GM21737 (cell line): ENCODE results near the gene PAK1.
"Not testable (repeated sequence)": the region's sequence is repeated elsewhere in the genome, so short reads cannot be mapped to it uniquely, and the experiment has no call there.

Experiments
- ATAC-seq: cut with Tn5 transposase; IDR thresholded peaks from one replicate; pipeline ENCODE4 v1.9.1; 2021; ENCODE audit warnings: mild to moderate bottlenecking, moderate library complexity; ENCODE audit not compliant: unreplicated experiment

PAK1 gene

GRCh38 chr11:77407613-77408012 lies 66.3 kb downstream of the PAK1 start:
- no peak for ATAC-seq

GRCh38 chr11:77406396-77406795 lies 67.5 kb downstream of the PAK1 start:
- no peak for ATAC-seq

- no peak for ATAC-seq
These were observed 70.7 kb downstream of the PAK1 start for GRCh38 chr11:77403211-77403610.

- no peak for ATAC-seq
These were observed 71.7 kb downstream of the PAK1 start for GRCh38 chr11:77402218-77402556.

GRCh38 chr11:77401486-77402217 lies 72.2 kb downstream of the PAK1 start:
- no peak for ATAC-seq

- ATAC-seq = no peak
These were observed 73.0 kb downstream of the PAK1 start for GRCh38 chr11:77400775-77401449.

GRCh38 chr11:77400271-77400670 lies 73.6 kb downstream of the PAK1 start:
- no peak for ATAC-seq

GRCh38 chr11:77397631-77398030 lies 76.3 kb downstream of the PAK1 start:
- ATAC-seq = no peak

- ATAC-seq = no peak
These were observed 77.0 kb downstream of the PAK1 start for GRCh38 chr11:77396911-77397310.

- no peak for ATAC-seq
These were observed 77.6 kb downstream of the PAK1 start for GRCh38 chr11:77396305-77396704.

- no peak for ATAC-seq
These were observed 78.3 kb downstream of the PAK1 start for GRCh38 chr11:77395460-77396173.

GRCh38 chr11:77392842-77393241 lies 81.1 kb downstream of the PAK1 start:
- ATAC-seq = no peak

GRCh38 chr11:77387701-77388100 lies 86.2 kb downstream of the PAK1 start:
- ATAC-seq = no peak

- no peak for ATAC-seq
These were observed 87.7 kb downstream of the PAK1 start for GRCh38 chr11:77386178-77386577.

- not testable (repeated sequence) for ATAC-seq
These were observed 88.6 kb downstream of the PAK1 start for GRCh38 chr11:77385255-77385771.

GRCh38 chr11:77384571-77384970 lies 89.3 kb downstream of the PAK1 start:
- ATAC-seq = no peak

- not testable (repeated sequence) for ATAC-seq
These were observed 90.5 kb downstream of the PAK1 start for GRCh38 chr11:77383349-77383748.

GRCh38 chr11:77381729-77382665 lies 91.9 kb downstream of the PAK1 start:
- no peak for ATAC-seq

- no peak for ATAC-seq
These were observed 94.0 kb downstream of the PAK1 start for GRCh38 chr11:77379934-77380333.

GRCh38 chr11:77379253-77379652 lies 94.6 kb downstream of the PAK1 start:
- ATAC-seq = no peak

- ATAC-seq = no peak
These were observed 96.2 kb downstream of the PAK1 start for GRCh38 chr11:77377734-77378133.
